Frontal cortex (tissue), 4 donors: ENCODE results near the gene SNAPC1. TPM values are rescaled to one million over a fixed set of nuclear protein-coding genes. Genes with fewer than 3 reads are reported as not detected.
"Not testable (repeated sequence)": the region's sequence is repeated elsewhere in the genome, so short reads cannot be mapped to it uniquely, and the experiment has no call there.

Experiments
- DNase-seq, 2 donors: peaks; one replicate each; pipeline ENCODE4 v3.0.0; 2012; ENCODE audit warnings: low spot score in 2 of 2
- FAIRE-seq: peaks from 2 replicates; lab custom pipeline; 2012; peaks lifted over from hg19 to GRCh38; lab: Jason Lieb, UNC
- total RNA-seq: library from RNA; depleted of rRNA; stranded (reverse); fragments of >200 nt; gene quantifications from one replicate; pipeline ENCODE4 v1.2.3, GENCODE V29; 2014
- donor health status: control.
- donor health status: control.
- donor health status: control.

SNAPC1 gene
- total RNA-seq = 6.5 TPM

GRCh38 chr14:61761959-61762786 is at the start of gene SNAPC1:
Gene SNAPC1 (plus strand): TSS chr14:61762420. CDS start chr14:61762461, 41 bp downstream.
- FAIRE-seq (no peak), DNase-seq (peak; percentile 80 to 95)

GRCh38 chr14:61713724-61714437 is 48.3 kb upstream of the SNAPC1 start:
- DNase-seq (no peak), FAIRE-seq (no peak)

- no peak for FAIRE-seq
- no peak for DNase-seq
These were observed 45.3 kb upstream of the SNAPC1 start for GRCh38 chr14:61716956-61717355.

GRCh38 chr14:61718039-61718438 is 44.2 kb upstream of the SNAPC1 start:
- FAIRE-seq (no peak), DNase-seq (no peak)

GRCh38 chr14:61719344-61720293 is 42.6 kb upstream of the SNAPC1 start:
- FAIRE-seq = no peak
- no peak for DNase-seq

- FAIRE-seq = no peak
These were observed 41.9 kb upstream of the SNAPC1 start for GRCh38 chr14:61720294-61720661.

GRCh38 chr14:61720741-61721140 is 41.5 kb upstream of the SNAPC1 start:
- FAIRE-seq = no peak
- no peak for DNase-seq

More at GRCh38 chr14:61720294-61720661, 41.9 kb upstream of the SNAPC1 start:
- DNase-seq = no peak

GRCh38 chr14:61724133-61724532 is 38.1 kb upstream of the SNAPC1 start:
- FAIRE-seq = no peak
- no peak for DNase-seq

- no peak for FAIRE-seq
- no peak for DNase-seq
These were observed 35.2 kb upstream of the SNAPC1 start for GRCh38 chr14:61726778-61727658.

- no peak for DNase-seq
- FAIRE-seq = peak; percentile 92
These were observed 31.4 kb upstream of the SNAPC1 start for GRCh38 chr14:61730756-61731373.

GRCh38 chr14:61733972-61734371 is 28.2 kb upstream of the SNAPC1 start:
- DNase-seq (no peak), FAIRE-seq (no peak)

GRCh38 chr14:61736751-61737150 is 25.5 kb upstream of the SNAPC1 start:
- DNase-seq (no peak), FAIRE-seq (no peak)

GRCh38 chr14:61737915-61738314 is 24.3 kb upstream of the SNAPC1 start:
- no peak for FAIRE-seq
- no peak for DNase-seq

GRCh38 chr14:61739133-61739532 is 23.1 kb upstream of the SNAPC1 start:
- DNase-seq = no peak
- FAIRE-seq = no peak

- FAIRE-seq (no peak), DNase-seq (no peak)
These were observed 19.8 kb upstream of the SNAPC1 start for GRCh38 chr14:61742371-61742770.

- DNase-seq (no peak), FAIRE-seq (no peak)
These were observed 18.0 kb upstream of the SNAPC1 start for GRCh38 chr14:61744238-61744637.

- not testable (repeated sequence) for DNase-seq, FAIRE-seq
These were observed 15.9 kb upstream of the SNAPC1 start for GRCh38 chr14:61746346-61746745.

GRCh38 chr14:61746881-61747280 is 15.3 kb upstream of the SNAPC1 start:
- no peak for FAIRE-seq
- DNase-seq = no peak

- DNase-seq (no peak), FAIRE-seq (no peak)
These were observed 14.9 kb upstream of the SNAPC1 start for GRCh38 chr14:61747342-61747741.
